Superior temporal gyrus (tissue), 1 donor: ENCODE data around the gene SLC22A15.

Experiments
- DNase-seq: peaks from one replicate; pipeline ENCODE4 v3.0.0-alpha.2; 2016; ENCODE audit errors: extremely low spot score

The SLC22A15 gene

DNA sequence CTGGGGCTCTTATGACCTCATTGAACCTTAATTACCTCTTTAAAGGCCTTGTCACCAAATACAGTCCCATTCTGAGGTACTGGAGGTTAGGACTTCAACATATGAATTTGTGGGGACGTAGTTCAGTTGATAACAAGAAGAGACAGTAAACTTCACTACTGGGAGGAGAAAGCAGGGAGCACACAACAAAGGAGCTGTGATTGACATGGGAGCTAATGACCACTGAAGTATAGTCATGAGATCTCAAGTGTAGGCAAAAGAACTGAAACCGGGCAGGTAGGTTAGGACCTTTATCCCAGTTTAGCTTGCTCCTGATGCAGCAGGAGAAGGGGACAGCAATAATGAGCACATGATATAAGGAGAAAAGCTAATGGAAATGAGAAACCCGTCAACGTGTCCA lies 123.1 kb downstream of the SLC22A15 start:
- no peak for DNase-seq

DNA sequence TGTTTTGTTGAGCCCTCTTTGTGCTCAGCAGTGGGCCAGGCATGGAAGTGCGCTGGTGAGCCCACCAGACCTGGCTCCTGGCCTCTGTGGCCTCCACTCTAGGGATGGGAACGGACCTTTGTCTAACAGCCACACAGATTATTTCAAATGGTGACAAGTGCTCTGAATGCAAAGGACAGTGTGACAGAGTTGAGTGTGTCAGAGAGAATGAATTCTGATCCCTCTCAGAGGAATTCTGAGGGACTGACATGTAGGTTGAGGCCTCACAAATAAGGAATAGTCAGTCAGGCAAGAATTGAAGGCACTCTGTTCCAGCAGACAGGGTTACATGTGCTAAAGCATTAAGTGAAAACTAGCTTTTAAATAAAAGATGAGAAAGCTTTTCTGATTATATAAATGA lies 123.6 kb downstream of the SLC22A15 start:
- no peak for DNase-seq

DNA sequence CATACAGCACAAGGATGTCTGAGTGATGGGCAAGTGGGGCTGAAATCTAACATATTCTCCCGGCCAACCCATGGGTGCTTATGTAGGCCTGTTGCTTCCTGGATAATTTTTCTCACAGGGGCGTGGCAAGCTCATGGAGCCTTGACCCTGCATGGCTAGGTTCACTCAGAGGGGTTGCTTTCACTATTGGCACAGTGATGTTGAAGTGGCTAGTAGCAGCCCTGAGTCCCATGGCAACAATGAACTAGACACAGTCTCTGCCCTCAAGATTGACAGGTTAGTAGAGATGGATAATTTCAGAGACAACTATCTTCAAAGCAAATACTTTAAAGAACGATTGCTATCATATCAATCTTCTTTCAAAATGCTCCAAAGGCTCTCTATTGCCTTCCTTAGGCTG lies 128.4 kb downstream of the SLC22A15 start:
- DNase-seq = no peak

DNA sequence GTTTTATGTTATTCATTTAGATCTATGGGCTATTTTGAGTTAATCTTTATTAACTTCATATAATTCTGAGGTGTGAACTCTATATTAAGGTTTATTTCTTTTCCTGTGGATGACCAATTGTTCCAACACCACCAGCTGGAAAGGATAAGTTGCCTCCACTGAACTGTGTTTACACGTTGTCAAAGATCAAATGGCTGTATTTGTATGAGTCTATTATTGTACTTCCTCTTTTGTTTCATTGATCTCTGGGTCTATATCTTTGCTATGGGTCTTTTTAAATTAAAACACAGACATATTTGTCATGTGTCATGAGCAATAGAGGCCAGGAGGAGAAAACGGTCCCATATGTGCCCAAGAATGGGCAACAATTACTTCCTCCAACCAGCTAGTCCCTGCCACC lies 129.7 kb downstream of the SLC22A15 start:
- DNase-seq = no peak

DNA sequence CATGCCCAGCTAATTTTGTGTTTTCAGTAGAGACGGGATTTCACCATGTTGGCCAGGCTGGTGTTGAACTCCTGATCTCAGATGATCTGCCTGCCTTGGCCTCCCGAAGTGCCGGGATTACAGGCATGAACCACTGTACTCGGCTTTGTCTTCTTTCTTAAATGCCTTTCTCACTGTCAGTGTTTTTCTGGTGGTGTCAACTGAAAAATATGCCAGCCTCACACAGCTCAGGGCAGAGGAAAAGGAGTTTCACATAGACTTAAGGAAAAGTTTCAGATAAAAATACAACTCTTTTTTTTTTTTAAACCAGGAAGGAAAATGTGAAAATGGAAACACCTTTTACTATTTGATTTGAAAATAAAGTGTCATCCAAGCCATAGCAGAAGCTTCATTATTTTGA lies 130.3 kb downstream of the SLC22A15 start:
- no peak for DNase-seq

DNA sequence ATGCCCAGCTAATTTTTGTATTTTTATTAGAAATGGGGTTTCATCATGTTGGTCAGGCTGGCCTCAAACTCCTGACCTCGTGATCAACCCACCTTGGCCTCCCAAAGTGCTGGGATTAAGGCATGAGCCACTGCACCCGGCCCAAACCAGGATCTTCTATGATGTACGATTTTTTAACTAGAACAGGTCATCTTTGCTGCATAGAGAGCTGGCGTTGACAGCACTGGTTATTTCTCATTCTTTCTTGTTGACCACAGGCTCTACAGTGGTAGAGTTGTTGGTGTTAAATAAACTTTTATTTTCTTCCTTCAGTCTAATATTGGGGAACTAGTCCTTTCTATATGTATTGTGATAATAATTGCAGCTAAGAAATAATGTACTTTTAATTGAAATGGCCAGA lies 131.1 kb downstream of the SLC22A15 start:
- no peak for DNase-seq

DNA sequence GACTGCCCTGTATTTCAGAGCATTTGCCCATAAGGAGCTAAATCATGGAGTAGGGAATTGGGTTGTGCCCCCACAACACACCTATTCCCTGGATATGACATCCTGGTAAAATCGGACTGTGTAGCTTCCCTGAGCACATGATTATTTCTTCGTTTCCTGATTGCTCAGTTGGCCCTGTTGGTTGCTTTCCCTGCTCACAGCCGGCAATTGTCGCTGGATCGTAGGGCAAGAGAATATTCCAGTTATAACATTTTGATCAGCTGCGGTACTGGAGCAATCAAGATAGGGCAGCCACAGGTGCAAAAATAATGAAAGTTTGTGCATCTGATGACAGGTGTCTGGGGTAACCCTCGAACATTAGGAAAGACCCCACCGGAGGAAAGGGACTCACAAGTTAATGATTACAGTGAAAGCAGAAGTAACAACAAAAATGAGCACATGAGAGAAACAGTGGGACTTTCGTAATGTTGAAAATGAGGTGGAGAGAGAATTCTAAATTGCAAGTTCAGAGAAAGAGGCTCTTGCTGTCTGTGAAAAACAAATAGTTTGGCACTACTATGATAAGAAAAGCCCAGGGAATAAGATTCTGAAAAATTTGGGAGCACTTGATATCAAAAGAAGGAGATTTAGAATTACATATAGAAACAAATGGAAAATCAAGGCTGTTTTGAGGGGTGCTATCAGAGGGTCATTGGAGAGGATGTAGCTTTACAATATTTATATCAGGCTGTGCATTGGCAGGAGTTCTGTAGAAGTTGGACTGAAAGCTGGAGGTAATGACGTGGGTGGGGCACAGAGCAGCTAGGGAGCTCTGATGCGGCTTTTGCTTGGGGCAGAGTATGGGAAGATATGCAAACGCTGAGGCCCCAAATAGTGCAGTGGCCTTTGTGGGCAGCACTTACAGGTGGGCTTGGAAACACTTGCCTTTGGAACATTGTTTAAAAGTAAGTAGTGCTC lies 134.5 kb downstream of the SLC22A15 start, which contains the start of gene MAB21L3:
MAB21L3 (plus strand) TSS at position 833 of the 957 bp plus-strand sequence. CDS start 1,217 bp downstream, outside the sequence.
- DNase-seq = no peak

DNA sequence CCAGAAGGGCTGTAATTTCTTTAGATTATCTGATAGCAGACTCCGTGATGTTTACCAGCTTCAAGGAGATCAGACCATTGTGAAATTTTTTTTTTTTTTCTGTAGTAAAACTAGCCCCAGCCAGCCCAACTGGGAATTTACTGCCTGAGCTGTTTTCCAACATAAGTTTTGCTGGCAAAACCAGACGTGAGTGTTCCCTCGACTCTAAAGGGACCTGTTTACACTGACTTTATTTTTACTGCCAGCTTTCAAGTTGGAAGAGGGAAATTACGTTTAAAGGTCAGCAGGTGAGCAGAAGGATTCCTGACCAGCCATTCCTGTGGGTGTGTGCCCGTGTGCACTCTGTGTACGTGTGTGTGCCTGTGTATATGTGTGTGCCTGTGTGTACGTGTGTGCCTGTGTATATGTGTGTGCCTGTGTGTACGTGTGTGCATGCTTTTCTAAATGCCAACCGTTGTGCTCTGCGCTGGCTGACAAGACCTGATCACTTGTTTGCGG lies 135.3 kb downstream of the SLC22A15 start:
- DNase-seq = no peak

DNA sequence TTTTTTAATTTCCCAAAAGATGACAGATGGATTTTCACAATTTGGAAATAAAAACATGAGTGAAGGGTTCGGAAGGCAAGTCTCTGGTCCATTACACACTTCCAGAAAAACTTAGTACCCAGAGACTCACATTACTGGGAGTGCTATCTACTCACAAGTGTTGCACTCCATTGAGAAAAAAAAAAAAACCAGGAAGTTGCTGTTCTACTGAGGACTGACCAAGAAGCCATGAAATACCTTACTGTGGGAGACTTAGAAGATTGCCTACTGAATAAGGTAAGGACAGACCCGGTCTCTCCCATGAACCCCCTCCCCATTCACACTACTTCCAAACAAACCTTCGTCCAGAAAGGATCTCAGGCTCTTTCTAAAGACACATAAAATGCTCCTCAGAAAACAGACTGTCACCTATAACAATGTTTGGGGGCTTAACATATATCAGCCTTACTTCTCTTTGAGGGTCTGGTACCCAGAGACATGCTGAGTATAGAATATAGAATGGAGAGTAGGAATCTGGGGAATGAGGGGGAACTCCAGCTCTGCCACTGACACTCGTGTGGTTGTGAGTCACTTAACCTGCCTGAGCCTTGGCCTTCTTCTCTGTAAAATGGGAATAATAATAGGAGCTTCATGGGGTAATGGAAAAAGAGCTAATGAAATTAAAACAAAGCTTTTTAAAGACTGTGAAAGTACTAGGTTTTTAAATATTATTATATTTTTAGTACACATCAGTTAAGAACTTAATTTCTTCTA lies 136.3 kb downstream of the SLC22A15 start:
- no peak for DNase-seq

DNA sequence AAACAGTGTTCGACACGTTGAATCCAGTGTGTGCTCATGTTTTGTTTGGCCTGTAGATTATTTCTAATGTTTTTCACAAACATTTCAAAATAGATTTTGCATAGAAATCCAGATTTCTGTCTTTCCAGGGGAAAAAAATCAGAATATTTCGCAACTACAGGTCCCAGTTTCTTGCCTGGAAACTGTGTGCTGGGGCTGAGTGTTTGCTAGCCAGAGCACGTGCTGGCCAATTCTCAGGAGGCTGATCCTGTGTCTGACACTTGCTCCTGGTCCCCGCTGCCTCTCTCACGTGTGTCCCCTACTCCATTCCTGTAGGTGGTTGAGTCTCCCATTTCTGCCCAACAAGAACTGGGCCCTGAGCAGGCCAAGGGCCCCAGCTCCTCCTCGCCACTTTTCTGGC lies 137.3 kb downstream of the SLC22A15 start:
- DNase-seq = no peak

DNA sequence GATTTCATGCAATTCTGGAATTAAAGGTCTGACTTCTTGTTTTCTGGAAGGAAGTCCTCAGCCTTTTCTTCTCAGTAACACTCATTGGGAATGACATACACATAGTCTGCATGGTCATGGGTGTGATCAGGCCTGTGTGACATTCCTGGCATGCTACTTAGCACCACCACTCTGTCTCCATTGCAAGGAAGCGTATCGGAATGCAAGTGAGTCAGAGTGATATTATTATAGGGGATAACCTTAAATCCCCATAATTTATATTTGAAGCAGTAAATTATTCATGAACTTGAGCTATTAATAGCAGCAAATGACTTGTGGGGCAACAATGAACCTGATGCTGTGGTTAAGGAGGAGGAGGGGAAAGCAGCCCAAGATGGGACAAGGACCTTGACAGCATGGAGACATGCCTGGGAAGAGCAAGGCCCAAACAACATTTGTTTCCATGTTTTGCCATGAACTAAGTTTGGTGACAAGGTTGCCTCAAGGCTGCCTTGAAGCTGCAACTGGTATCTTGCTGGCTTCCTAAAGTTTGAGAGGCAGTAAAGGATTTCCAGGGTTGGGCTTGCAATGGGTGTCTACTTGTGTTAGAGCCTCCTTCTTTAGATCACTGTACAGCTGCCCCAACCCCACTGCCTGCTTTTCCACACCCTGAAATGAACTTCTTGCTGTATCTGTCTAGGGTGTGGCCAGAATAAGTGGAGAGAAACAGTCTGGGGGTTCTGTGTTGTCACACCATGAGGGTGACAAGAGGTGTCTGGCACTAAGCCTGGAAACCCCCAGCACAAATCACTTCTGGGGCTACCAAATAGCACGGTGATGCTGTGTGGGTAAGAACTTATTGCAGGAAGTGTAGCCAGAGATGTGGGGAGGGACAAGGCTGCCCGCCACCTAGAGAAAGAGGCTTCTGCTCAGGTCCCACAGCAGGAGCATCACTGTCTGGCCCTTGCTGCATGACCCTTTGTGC lies 139.4 kb downstream of the SLC22A15 start:
- DNase-seq = no peak

DNA sequence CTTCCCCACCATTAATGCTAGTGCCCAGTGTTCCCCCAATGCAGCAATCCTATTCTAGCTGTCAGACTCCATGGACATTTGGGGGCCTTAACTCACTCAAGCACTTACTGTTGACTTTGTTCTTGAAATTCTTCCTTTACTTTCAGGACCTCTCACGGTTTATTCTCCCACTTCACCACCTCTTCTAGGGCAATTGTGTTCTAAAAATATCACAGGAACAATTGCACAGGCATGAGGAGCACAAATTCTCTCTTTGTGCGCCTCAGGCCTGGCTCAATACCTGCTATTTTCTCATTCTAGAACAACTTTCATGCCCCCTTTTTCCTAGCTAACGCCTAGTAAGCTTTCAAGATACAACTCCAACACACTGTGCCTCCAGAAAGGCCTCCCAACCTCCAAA lies 142.2 kb downstream of the SLC22A15 start:
- DNase-seq = no peak
